Endothelial cell of umbilical vein (primary cell): ENCODE results near the gene ETV6.

Experiments used
- CTCF ChIP-seq, 2 donors: IDR thresholded peaks; 1 replicate in 1 of 2; 2 replicates in 1 of 2; pipeline ENCODE4 v1.5.1; 2011; ENCODE audit warnings: low read length in 2 of 2, mild to moderate bottlenecking in 2 of 2, moderate library complexity in 2 of 2, control low read depth in 1 of 2, inconsistent platforms in 1 of 2, low read depth in 1 of 2; ENCODE audit not compliant: insufficient read depth in 1 of 2; ENCODE audit errors: extremely low read depth in 1 of 2
- EZH2 ChIP-seq: IDR thresholded peaks from 2 replicates; pipeline ENCODE4 v1.6.1; 2012; ENCODE audit warnings: borderline replicate concordance, low read depth, mild to moderate bottlenecking, moderate library complexity, low read length, inconsistent platforms; ENCODE audit not compliant: severe bottlenecking
- MYC ChIP-seq: IDR thresholded peaks from one replicate; pipeline ENCODE4 v1.6.1; 2011; ENCODE audit warnings: mild to moderate bottlenecking, low read depth, low read length
- POLR2A ChIP-seq: IDR thresholded peaks from 2 replicates; pipeline ENCODE4 v1.6.1; 2012; ENCODE audit warnings: low read depth, mild to moderate bottlenecking, control low read depth, low read length
- POLR2AphosphoS5 ChIP-seq: IDR thresholded peaks from 2 replicates; pipeline ENCODE4 v1.6.1; 2012; ENCODE audit warnings: low read depth, mild to moderate bottlenecking, control low read depth, low read length, moderate library complexity; ENCODE audit not compliant: insufficient read depth

GRCh38 chr12:11656550-11656949, 7.1 kb downstream of the ETV6 start:
- TF ChIP-seq CTCF (IDR thresholded peaks at IDR 0.05; ENCODE audit: extremely low read depth in 1 of 2, insufficient read depth in 1 of 2, low read depth in 1 of 2, low read length in 2 of 2) (no peak), POLR2AphosphoS5 (no peak), MYC (no peak), POLR2A (no peak), EZH2 (no peak)
